GM19372 (cell line): ENCODE data around the gene KANK2.
"Not testable (repeated sequence)": the region's sequence is repeated elsewhere in the genome, so short reads cannot be mapped to it uniquely, and the experiment has no call there.

Source experiments
- ATAC-seq: cut with Tn5 transposase; IDR thresholded peaks from one replicate; pipeline ENCODE4 v1.9.1; 2021; ENCODE audit warnings: mild to moderate bottlenecking, low read depth, moderate library complexity; ENCODE audit not compliant: unreplicated experiment

The KANK2 gene

DNA sequence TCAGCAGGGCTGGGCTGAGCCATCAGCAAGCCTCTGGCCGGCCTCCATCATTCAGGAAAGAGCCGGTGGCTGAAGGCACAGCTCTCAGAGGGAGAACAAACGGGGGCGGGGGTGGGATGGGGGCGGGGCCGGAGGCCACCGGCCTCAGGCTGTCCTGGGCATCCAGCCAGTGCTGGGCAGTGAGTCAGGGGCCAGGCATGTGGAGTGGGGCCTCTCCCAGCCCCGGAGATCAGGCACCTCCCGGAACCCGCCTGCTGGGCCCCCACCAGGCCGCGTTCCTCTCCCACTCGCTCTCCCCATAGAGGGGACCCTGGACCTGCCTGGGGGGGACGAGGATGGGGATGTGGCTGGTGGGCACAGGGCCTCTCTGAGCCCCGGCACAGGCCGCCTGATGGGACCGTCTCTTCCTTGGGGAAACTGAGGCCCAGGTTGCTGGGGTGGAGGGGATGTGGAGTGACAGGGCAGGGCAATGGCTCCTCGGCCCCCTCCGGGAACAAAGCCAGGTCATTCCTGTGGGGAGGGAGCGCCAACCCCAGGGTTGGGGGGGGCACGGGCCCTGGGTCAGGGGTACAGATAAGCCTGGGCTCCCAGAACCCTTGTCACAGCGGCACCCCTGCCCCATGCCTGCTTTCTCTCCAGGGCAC, 54.7 kb downstream of the KANK2 start:
- no peak for ATAC-seq

DNA sequence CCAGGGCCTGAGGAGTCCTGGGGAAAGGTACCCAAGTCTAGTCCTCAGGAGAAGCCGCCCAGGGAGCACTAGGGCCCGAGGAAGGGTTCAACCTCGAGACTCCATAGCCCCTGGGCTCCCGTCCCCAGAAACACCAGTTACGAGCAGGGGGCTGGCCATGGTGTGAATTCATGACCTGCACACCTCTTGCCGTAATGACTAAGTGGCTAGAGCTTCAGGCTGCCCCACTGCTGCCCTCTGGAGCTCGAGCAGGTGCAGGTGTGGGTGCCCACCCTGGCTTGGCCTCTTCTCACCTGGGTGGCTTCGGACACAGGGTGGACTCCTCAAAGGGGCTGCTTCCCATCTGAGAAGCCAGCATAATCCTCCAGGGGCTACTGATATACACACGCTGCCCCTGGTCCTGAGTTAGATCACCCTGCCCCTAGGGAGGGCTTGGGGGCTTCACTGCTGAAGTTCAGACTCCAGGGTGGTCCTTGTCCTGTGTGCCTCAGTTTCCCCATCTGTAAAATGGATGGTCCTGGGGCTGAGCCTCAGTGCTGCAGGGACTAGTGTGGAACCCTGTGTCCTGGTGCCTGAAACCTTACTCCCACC, 55.3 kb downstream of the KANK2 start:
- ATAC-seq: no peak

DNA sequence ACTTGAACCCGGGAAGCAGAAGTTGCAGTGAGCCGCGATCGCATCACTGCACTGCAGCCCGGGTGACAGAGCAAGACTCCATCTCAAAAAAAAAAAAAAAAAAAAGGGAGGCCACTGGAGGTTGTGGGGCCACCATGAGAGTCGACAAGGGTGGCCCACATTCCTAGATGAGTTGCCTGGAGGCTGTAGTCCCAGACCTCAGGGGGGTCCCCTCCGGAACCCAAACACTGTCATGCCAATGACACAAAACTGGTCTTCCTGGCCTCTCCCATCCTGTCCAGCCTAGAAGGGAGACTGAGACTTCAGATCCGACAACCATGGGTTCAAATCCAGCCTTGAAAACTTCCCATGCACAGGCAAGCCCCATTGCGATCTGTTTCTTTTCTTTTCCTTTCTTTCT, 56.4 kb downstream of the KANK2 start:
- ATAC-seq: no peak

DNA sequence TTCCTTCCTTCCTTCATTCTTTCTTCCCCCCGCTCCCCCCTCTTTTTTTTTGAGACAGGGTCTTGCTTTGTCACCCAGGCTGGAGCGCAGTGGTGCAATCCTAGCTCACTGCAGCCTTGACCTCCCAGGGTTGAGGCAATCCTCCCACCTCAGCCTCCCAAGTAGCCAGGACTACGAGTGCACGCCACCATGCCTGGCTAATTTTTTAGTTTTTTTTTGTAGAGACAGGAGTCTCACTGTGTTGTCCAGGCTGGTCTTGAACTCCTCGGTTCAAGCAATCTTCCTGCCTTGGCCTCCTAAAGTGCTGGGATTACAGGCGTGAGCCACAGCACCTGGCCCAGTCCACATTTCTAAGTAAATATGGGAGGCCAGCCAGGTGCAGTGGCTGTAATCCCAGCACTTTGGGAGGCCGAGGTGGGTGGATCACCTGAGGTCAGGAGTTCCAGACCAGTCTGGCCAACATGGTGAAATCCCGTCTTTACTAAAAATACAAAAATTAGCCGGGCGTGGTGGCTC, 57.3 kb downstream of the KANK2 start:
- ATAC-seq: not testable (repeated sequence)

- no peak for ATAC-seq
Measured at GRCh38 chr19:11138601-11139300, 58.6 kb downstream of the KANK2 start.

DNA sequence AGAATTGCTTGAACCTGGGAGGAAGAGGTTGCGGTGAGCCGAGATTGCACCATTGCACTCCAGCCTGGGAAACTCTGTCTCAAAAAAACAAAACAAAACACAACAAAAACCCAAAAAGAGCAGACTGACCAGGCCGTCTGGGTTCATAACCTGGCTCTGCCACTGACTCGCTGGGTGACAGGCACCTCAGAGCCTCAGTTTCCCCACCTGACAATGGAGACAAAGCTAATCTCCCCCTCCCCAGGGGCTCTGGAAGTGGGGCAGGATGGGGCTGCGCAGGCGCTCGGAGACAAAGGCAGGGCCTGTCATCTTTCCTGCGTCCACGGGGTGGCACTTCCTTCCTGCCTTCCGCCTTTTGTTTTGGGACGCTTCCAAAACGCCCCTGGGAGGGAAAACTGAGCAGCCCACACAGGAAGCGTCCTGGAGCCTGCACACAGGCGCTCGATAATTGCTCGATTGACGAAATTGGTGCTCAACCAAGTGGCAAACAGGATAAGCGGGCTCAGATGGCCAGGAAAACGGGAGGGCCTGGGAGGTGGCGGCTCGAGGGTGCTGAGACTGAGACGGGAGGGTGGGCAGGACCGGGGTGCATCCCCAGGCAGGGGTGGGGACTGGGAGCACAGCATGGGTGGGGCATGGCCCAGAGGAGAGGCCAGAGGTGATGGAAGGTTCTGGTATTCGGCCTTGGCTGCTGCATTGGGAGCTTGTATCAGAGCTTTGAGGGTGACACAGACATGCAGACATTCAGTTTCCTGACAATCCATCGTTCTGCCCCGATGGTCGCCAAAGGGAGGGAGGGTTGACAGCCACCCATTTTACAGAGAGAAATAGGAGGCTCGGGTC, 59.6 kb downstream of the KANK2 start:
- no peak for ATAC-seq

GRCh38 chr19:11136400-11137101, 60.8 kb downstream of the KANK2 start:
- no peak for ATAC-seq

GRCh38 chr19:11131471-11131870, 65.9 kb downstream of the KANK2 start:
- no peak for ATAC-seq

DNA sequence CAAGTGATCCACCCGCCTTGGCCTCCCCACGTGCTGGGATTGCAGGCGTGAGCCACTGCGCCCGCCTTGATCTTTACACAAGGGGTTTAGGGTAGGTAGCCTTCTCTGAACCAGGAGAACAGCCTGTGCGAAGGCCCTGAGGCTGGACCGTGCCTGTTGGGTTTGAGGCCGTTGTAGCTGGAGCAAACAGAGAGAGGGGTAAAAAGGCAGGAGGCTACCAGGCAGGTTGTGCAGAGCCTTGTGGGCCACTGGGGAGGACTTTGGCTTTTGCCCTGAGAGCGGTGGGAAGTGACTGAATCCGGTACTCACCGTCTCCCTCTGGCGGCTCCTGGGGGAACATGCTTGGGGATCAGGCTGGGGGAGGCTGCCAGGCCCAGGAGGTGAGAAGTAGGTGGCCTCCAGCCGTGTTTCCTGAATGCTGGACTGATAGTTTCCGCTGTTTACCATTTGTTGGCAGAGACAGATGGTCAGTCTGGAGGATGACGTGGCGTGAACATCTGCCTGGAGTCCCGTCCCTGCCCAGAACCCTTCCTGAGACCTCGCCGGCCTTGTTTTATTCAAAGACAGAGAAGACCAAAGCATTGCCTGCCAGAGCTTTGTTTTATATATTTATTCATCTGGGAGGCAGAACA, 66.4 kb downstream of the KANK2 start:
- ATAC-seq: no peak

- ATAC-seq: no peak
Measured at GRCh38 chr19:11127905-11128304, 69.4 kb downstream of the KANK2 start.

DNA sequence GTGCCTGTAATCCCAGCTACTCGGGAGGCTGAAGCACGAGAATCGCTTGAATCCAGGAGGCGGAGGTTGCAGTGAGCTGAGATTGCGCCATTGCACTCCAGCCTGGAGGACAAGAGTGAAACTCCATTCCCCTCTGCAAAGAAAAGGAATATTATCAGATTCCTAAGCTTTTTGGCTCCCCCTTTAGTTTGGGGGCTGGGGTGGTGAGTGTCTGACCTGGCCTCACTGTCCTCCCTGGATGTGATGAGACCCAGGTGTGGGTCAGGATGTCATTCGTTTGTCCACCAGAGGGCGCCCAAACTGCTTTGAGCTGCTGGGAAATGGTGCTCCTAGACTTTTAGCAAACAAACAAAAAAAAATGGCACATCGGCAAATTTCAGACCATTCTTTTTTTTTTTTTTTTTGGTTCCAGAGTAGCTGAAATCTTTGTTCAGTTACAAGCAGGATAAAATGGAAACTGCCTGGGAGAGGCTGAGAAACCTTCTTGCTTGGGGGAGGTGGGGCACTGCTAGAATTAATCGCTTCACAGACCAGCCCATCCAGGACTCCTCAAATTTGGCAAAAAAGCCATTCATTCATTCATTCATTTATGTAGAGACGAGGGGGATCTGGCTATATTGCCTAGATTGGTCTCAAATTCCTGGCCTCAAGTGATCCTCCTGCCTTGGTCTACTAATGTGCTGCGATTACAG, 71.2 kb downstream of the KANK2 start:
- ATAC-seq: no peak

DNA sequence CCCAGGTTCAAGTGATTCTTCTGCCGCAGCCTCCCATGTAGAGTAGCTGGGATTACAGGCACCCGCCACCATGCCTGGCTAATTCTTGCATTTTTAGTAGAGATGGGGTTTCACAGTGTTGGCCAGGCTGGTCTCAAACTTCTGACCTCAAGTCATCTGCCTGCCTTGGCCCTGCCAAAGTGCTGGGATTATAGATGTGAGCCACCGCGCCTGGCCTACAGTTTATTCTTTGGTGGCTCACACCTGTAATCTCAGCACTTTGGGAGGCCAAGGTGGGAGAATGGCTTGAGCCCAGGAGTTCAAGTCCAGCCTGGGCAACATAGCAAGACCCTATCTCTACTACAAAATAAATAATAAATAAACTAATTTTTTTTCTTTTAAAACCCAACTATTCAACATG, 73.2 kb downstream of the KANK2 start:
- ATAC-seq: not testable (repeated sequence)

- no peak for ATAC-seq
Measured at GRCh38 chr19:11123114-11123513, 74.2 kb downstream of the KANK2 start.

DNA sequence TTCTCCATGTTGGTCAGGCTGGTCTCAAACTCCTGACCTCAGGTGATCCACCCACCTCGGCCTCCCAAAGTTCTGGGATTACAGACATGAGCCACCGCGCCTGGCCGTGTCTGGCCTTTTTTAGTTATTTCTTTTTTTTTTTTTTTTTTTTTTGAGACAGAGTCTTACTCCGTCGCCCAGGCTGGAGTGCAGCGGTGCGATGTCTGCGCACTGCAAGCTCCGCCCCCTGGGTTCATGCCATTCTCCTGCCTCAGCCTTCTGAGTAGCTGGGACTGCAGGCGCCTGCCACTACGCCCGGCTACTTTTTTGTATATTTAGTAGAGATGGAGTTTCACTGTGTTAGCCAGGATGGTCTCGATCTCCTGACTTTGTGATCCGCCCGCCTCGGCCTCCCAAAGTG, 75.4 kb downstream of the KANK2 start:
- ATAC-seq: not testable (repeated sequence)

DNA sequence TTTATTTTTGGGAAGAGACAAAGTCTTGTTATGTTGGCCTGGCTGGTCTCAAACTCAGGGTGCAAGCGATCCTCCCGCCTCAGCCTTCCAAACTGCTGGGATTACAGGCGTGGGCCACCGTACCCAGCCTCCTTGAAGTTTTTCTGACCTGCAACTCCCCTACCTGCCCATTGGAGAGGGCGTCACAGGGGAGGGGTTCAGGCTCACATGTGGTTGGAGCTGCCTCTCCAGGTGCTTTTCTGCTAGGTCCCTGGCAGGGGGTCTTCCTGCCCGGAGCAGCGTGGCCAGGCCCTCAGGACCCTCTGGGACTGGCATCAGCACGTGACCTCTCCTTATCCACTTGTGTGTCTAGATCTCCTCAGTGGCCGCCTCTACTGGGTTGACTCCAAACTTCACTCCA, 80.8 kb downstream of the KANK2 start:
- no peak for ATAC-seq

- no peak for ATAC-seq
Measured at GRCh38 chr19:11115895-11116446, 81.4 kb downstream of the KANK2 start.

DNA sequence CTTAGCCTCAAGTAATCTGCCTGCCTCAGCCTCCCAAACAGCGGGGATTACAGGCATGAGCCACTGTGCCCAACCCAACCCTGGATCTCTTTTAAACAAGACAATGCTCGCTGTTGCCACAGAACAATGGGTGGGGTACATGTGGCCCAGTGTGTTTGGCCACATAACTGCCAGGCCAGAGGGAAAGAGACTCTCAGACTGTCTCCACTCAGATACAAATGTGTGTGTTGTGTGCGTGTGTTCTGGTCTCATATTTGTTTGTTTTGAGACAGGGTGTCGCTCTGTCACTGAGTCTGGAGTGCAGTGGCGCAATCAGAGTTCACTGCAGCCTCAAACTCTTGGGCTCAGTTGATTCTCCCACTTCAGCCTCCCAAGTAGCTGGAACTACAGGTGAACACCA, 82.3 kb downstream of the KANK2 start:
- ATAC-seq: no peak
